ENCODE data around the gene HS3ST4.
A peak's percentile ranks its signal among the peaks of the same experiment; 100 is the strongest.

HS3ST4 gene

DNA sequence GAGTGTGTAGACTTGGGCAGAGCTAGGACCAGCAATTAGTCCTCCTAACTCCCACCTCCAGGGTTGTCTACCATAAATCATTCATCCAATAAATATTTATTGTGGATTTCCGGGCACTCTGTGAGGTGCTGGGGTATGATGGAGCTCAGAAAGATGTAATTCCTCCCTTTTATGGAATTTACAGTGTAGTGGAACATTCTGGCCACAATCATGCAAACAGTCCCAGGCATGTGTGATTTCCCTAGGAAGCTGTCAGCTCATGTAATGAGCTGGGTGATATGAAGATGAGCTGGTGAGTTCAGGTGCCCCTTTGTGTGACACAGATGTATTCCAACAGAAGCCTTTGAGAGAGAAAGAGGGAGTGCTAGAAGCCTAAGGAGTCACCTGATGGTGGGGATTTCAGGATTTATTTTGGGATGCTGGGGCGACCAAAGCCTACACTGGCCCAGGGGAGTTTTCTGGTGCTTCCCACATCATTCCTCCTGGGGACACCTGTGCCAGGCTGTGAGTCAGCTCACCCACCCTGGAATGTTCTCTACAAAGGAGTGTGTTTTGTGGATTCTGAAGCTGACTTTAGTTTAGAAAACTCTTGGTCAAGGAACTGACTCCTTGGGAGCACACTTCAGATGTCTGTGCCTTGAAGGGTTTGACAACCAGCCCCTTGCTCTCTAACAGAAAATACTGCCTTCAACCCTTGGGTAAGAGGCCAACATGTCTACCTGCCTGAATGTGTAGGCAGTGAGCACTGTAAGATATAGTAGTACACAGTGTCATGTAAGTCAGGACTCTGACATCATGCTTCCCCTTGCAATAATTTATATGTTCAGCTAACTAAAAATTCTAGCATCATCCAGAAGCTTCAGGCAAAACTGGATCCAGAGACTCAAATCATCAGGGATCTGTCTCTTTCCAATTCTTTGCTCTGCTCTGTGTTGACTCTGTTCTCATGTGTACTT lies 42.9 kb downstream of the HS3ST4 start:
- Histone ChIP-seq H3K4me1 (ENCODE audit: insufficient read depth, insufficient read length) (no peaks in the 10 kb centered on the region), H3K4me3 (ENCODE audit: insufficient read length, low read depth) (no peak overlapping the region), H3K36me3 (ENCODE audit: insufficient read depth, insufficient read length, low read length) (no peaks in the 10 kb centered on the region), H3K9ac (ENCODE audit: insufficient read length, low read depth) (no peak overlapping the region), H3K9me3 (ENCODE audit: insufficient read depth, low read length) (no peaks in the 10 kb centered on the region), H3K27me3 (ENCODE audit: insufficient read depth, insufficient read length) (no peaks in the 10 kb centered on the region)
- DNase-seq (ENCODE audit: low read depth, low spot score), result no peak
- TF ChIP-seq SUZ12 (IDR thresholded peaks at IDR 0.05; ENCODE audit: extremely low read depth, insufficient read depth, insufficient read length), result no peak
- no peak for TF ChIP-seq ZNF274 (IDR thresholded peaks at IDR 0.05; ENCODE audit: low read depth, low read length)
- TF ChIP-seq YY1 (IDR thresholded peaks at IDR 0.05; ENCODE audit: insufficient read depth, insufficient read length), result no peak

DNA sequence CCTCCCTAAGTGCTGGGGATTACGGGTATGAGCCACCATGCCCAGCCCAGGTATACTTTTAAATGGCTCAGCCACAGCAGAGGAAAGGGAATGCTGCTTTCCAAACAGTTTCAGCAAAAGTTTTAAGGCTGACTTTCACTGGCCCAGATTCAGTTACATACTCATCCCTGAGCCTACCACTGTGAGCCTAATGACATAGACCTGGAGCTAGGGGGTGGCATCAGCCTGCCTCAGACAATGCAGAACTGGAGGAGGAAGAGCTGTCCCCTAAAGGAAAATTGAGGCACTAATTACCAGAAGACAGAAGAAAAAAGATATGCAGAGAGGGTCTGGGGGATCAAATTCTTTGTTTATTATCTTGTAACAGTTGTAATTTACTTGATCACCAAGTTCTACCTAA lies 43.9 kb downstream of the HS3ST4 start:
- Histone ChIP-seq H3K36me3 (ENCODE audit: insufficient read depth, insufficient read length, low read length) (no peaks in the 10 kb centered on the region), H3K27me3 (ENCODE audit: insufficient read depth, insufficient read length) (no peaks in the 10 kb centered on the region), H3K4me3 (ENCODE audit: insufficient read length, low read depth) (no peak overlapping the region), H3K4me1 (ENCODE audit: insufficient read depth, insufficient read length) (no peaks in the 10 kb centered on the region), H3K9ac (ENCODE audit: insufficient read length, low read depth) (no peak overlapping the region), H3K9me3 (ENCODE audit: insufficient read depth, low read length) (no peaks in the 10 kb centered on the region)
- no peak for DNase-seq (ENCODE audit: low read depth, low spot score)
- TF ChIP-seq YY1 (IDR thresholded peaks at IDR 0.05; ENCODE audit: insufficient read depth, insufficient read length) (no peak), ZNF274 (IDR thresholded peaks at IDR 0.05; ENCODE audit: low read depth, low read length) (no peak), SUZ12 (IDR thresholded peaks at IDR 0.05; ENCODE audit: extremely low read depth, insufficient read depth, insufficient read length) (no peak)

DNA sequence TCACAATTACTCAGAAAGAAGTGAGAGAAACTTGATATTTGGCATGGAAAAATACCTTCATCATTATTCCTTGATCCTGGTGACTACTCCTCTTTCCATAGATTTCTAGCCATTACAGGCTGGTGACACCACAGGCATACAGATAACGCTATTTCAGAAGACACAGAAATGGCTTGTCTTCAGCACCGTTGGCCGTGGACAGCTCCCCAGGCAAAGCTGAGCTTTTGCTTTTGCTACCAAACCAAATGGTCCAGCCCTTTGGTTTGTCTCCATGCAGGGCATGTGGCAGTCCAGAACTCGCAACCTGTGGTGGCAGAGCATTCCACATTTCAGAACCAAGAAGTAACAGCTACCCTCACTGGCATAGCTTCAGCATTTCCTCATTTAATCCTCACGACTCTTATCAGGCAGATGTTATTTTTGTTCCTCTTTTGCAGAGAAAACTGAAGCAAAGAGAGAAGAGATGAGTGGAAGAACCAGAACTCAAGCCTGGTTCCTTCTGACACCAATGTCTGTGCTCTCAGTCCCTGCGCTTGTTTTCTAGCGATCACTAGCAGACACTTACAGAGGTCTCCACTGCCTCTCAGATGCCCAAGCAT lies 55.5 kb downstream of the HS3ST4 start:
- Histone ChIP-seq H3K4me3 (ENCODE audit: insufficient read length, low read depth) (no peak overlapping the region), H3K4me1 (ENCODE audit: insufficient read depth, insufficient read length) (no peaks in the 10 kb centered on the region)
- peak; percentile 22 for DNase-seq (ENCODE audit: low read depth, low spot score)

DNA sequence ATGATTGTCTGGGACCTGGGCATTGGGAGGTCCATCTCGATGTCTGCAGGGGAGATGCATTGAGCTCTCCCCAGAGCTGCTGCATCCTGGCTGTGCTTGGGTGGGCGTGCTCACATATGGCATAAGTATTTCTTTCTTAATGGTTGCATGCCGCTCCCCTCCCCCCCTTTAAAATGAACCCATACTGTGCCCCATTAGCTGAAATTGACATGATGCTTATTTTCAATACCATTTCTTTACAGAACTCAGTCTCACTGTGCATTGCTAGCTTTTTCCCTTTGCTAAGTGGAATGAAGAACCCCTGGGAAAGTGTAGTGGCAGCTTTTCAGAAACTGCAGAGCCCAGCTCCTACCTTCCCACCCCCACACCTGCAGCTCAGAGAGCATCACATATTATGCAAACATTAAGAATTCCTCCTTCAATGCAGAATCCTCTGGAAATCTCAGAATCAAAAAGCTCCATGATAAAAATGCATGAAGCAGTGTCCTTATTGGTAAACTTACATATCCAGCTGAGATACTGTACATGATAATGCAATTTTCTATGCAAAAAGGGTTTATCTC lies 56.4 kb downstream of the HS3ST4 start:
- Histone ChIP-seq H3K36me3 (ENCODE audit: insufficient read depth, insufficient read length, low read length) (no peaks in the 10 kb centered on the region), H3K4me1 (ENCODE audit: insufficient read depth, insufficient read length) (no peaks in the 10 kb centered on the region), H3K27me3 (ENCODE audit: insufficient read depth, insufficient read length) (no peaks in the 10 kb centered on the region), H3K9me3 (ENCODE audit: insufficient read depth, low read length) (no peaks in the 10 kb centered on the region), H3K4me3 (ENCODE audit: insufficient read length, low read depth) (no peak overlapping the region), H3K9ac (ENCODE audit: insufficient read length, low read depth) (no peak overlapping the region)
- TF ChIP-seq SUZ12 (IDR thresholded peaks at IDR 0.05; ENCODE audit: extremely low read depth, insufficient read depth, insufficient read length) (no peak), ZNF274 (IDR thresholded peaks at IDR 0.05; ENCODE audit: low read depth, low read length) (no peak), YY1 (IDR thresholded peaks at IDR 0.05; ENCODE audit: insufficient read depth, insufficient read length) (no peak)
- DNase-seq (ENCODE audit: low read depth, low spot score), result no peak

More for the DNA sequence above, 55.5 kb downstream of the HS3ST4 start:
- no peak for TF ChIP-seq SUZ12 (IDR thresholded peaks at IDR 0.05; ENCODE audit: extremely low read depth, insufficient read depth, insufficient read length)
- Histone ChIP-seq H3K9ac (ENCODE audit: insufficient read length, low read depth) (no peak overlapping the region), H3K27me3 (ENCODE audit: insufficient read depth, insufficient read length) (no peaks in the 10 kb centered on the region), H3K36me3 (ENCODE audit: insufficient read depth, insufficient read length, low read length) (no peaks in the 10 kb centered on the region), H3K9me3 (ENCODE audit: insufficient read depth, low read length) (no peaks in the 10 kb centered on the region)

DNA sequence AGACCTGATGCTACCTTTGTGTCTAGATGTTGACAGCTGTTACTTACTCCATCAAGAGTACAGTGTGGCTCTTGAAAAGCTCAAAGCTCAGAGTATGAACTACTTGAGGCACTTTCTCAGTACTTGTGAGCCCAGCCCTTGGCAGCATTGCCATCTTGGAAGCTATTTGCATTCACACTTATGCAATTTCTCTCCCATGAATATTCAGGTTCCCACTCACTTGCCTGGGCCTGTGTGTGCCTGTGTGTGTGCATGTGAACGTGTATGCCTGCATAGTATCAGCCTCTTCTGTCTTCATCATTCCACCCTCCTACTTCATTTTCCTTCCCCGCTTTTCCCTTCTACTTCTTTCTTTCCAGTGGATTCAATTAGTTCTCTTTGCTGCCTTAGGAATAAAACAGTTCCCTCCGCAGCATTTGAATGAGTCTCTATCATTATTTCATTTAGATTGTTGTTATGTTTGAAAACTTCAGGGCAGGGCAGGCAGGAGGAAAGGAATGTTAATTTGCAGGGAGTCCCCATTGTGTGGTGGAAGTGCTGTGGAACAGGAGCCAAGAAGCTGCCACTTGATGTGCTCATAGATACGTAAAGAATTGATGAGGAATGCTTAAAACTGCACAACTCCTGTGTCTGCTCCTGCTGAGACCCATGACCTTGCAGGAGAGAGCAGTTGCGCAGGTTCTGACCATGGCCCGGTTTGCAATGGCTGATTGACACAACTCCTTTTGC lies 58.9 kb downstream of the HS3ST4 start:
- no peak overlapping the region for H3K9ac ChIP-seq (ENCODE audit: insufficient read length, low read depth)
- no peak for DNase-seq (ENCODE audit: low read depth, low spot score)
- no peaks in the 10 kb centered on the region for H3K9me3 ChIP-seq (ENCODE audit: insufficient read depth, low read length)
- H3K36me3 ChIP-seq (ENCODE audit: insufficient read depth, insufficient read length, low read length), result no peaks in the 10 kb centered on the region
- TF ChIP-seq ZNF274 (IDR thresholded peaks at IDR 0.05; ENCODE audit: low read depth, low read length) (no peak), SUZ12 (IDR thresholded peaks at IDR 0.05; ENCODE audit: extremely low read depth, insufficient read depth, insufficient read length) (no peak), YY1 (IDR thresholded peaks at IDR 0.05; ENCODE audit: insufficient read depth, insufficient read length) (no peak)
- no peak overlapping the region for H3K4me3 ChIP-seq (ENCODE audit: insufficient read length, low read depth)
- no peaks in the 10 kb centered on the region for H3K4me1 ChIP-seq (ENCODE audit: insufficient read depth, insufficient read length)
- no peaks in the 10 kb centered on the region for H3K27me3 ChIP-seq (ENCODE audit: insufficient read depth, insufficient read length)

DNA sequence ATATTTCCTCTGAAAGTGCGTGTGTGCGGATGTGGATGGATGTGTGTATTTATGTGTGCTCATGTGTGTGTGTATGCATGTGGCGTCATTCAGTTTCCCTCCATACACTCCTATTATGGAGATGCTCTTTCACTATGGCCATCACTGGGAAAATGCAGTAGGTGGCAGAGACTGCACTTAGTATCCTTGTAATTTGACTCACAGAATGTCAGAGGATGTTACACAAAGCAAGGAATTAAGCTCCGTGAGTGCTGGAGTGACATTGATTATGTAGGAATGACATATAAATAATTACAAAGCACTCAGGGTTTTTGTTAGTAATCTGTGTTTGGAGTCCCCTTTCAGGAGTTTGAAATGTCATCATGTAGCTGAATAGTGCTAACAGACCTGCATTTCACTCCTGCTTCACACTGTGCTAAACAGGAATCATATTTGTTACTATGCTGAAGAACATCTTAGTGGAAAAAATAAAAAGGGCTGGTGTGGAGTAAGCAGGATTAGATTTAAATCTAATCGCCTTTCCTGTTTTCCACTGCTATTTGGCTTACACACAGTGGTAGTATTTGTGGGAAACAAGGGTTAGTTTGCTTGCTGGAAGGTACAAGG lies 59.6 kb downstream of the HS3ST4 start:
- Histone ChIP-seq H3K4me3 (ENCODE audit: insufficient read length, low read depth) (no peak overlapping the region), H3K4me1 (ENCODE audit: insufficient read depth, insufficient read length) (no peaks in the 10 kb centered on the region), H3K36me3 (ENCODE audit: insufficient read depth, insufficient read length, low read length) (no peaks in the 10 kb centered on the region), H3K9me3 (ENCODE audit: insufficient read depth, low read length) (no peaks in the 10 kb centered on the region), H3K9ac (ENCODE audit: insufficient read length, low read depth) (no peak overlapping the region), H3K27me3 (ENCODE audit: insufficient read depth, insufficient read length) (no peaks in the 10 kb centered on the region)
- TF ChIP-seq ZNF274 (IDR thresholded peaks at IDR 0.05; ENCODE audit: low read depth, low read length), result no peak
- TF ChIP-seq YY1 (IDR thresholded peaks at IDR 0.05; ENCODE audit: insufficient read depth, insufficient read length), result no peak
- no peak for TF ChIP-seq SUZ12 (IDR thresholded peaks at IDR 0.05; ENCODE audit: extremely low read depth, insufficient read depth, insufficient read length)
- DNase-seq (ENCODE audit: low read depth, low spot score), result no peak

Measured in NT2/D1 (cell line).